ENCODE results near the gene MEAK7. TPM values are rescaled to one million over a fixed set of nuclear protein-coding genes. Genes with fewer than 3 reads are reported as not detected.

Gene MEAK7
- polyA plus RNA-seq, 1 experiment = 22.8 TPM

- TF ChIP-seq, protein P1, sequence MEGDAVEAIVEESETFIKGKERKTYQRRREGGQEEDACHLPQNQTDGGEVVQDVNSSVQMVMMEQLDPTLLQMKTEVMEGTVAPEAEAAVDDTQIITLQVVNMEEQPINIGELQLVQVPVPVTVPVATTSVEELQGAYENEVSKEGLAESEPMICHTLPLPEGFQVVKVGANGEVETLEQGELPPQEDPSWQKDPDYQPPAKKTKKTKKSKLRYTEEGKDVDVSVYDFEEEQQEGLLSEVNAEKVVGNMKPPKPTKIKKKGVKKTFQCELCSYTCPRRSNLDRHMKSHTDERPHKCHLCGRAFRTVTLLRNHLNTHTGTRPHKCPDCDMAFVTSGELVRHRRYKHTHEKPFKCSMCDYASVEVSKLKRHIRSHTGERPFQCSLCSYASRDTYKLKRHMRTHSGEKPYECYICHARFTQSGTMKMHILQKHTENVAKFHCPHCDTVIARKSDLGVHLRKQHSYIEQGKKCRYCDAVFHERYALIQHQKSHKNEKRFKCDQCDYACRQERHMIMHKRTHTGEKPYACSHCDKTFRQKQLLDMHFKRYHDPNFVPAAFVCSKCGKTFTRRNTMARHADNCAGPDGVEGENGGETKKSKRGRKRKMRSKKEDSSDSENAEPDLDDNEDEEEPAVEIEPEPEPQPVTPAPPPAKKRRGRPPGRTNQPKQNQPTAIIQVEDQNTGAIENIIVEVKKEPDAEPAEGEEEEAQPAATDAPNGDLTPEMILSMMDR (IDR thresholded peaks at IDR 0.05; ENCODE audit: low read depth, low read length) = no peak
- H3K27ac ChIP-seq (ENCODE audit: low read depth, low read length) = no peak overlapping the region
- ChIA-PET CTCF (interaction anchor here (0.9 kb wide), 1 partner anchor 199 kb away, joined by 3 read pairs; no protein-coding TSS in a partner anchor), POLR2A (no interaction called here)
- DNase-seq (ENCODE audit: low read depth, low spot score) = no peak
- H3K9me3 ChIP-seq (ENCODE audit: control insufficient read depth, insufficient read depth, low read length) = peaks cover 3% of the 10 kb centered on the region
- no peaks in the 10 kb centered on the region for H3K27me3 ChIP-seq (ENCODE audit: control insufficient read depth, insufficient read depth, low read length)
- no peak overlapping the region for H3K4me3 ChIP-seq (ENCODE audit: low read depth, low read length)
These were observed 35.7 kb upstream of the MEAK7 start for GRCh38 chr16:84540194-84540593.

DNA sequence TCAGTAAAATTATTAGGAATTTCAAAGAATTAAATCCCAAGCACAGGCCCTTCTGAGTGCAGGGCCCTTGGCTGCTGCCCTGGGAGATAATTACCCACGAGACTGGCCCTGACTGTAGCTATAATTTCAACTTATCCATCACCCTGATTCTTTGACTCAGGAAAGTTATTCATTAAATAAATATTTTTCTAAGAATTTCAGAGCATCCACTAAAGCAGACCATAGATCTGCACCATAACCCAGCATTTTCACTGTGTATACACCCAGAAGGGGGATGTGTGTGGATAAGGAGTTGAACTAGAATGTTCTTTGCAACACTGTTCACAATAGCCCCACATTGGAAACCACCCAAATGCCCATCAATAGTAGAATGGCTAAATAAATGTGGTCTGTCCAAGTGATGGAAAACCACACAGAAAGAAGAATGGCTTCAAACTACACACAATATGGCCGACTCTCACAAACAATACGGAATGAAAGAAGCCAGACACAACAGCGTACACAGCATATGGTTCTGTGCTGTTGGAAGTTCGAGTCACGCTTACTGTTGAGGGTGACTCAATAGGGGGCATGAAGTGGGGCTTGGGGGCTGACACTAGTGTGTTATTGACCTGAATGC, 33.9 kb upstream of the MEAK7 start:
- no peak overlapping the region for H3K4me3 ChIP-seq (ENCODE audit: low read depth, low read length)
- TF ChIP-seq, protein P1 (IDR thresholded peaks at IDR 0.05; ENCODE audit: low read depth, low read length) = no peak
- peaks cover 3% of the 10 kb centered on the region for H3K9me3 ChIP-seq (ENCODE audit: control insufficient read depth, insufficient read depth, low read length)
- no peak for DNase-seq (ENCODE audit: low read depth, low spot score)
- CTCF ChIA-PET = interaction anchor here (1.1 kb wide), 1 partner anchor 201 kb away, joined by 3 read pairs; no protein-coding TSS in a partner anchor
- H3K27ac ChIP-seq (ENCODE audit: low read depth, low read length) = no peak overlapping the region
- no peaks in the 10 kb centered on the region for H3K27me3 ChIP-seq (ENCODE audit: control insufficient read depth, insufficient read depth, low read length)
- POLR2A ChIA-PET = no interaction called here

DNA sequence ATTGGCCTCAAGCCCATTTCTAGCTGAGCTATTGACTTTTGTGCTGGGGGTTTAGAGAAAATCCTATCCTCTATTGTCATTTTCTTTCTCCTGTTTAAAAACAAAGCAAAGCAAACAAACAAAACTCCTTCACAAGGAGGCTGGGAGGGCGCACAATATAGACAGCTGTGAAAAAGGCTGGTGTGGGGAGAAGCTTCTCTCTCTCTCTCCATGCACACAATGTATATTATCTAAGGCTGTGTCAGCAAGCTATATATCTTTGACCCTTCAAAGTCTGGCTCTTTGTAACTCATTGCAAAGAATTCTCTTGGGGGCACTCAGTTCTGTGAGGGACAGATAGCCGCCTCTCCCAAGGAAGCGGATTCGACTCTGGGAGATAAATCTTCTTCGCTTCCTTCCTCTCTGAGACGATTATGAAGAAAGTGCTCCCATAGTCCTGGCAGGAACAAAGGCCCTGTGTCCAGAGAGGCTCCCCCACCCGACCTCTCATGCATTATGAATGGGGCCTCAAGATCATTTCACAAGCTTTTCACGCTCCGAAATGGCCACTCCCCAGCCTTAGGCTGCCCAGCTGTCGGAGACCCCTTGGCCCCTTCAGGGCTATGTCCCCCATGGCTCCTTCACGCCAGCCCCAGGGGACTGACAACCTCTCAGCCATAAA, 33.2 kb upstream of the MEAK7 start:
- Histone ChIP-seq H3K9me3 (ENCODE audit: control insufficient read depth, insufficient read depth, low read length) (peaks cover 3% of the 10 kb centered on the region), H3K27me3 (ENCODE audit: control insufficient read depth, insufficient read depth, low read length) (no peaks in the 10 kb centered on the region), H3K4me3 (ENCODE audit: low read depth, low read length) (no peak overlapping the region), H3K27ac (ENCODE audit: low read depth, low read length) (no peak overlapping the region)
- POLR2A ChIA-PET = interaction anchor here (1.0 kb wide), 1 partner anchor 43 kb away, joined by 3 read pairs; no protein-coding TSS in a partner anchor
- CTCF ChIA-PET = no interaction called here
- TF ChIP-seq, protein P1 (IDR thresholded peaks at IDR 0.05; ENCODE audit: low read depth, low read length) = no peak
- DNase-seq (ENCODE audit: low read depth, low spot score) = no peak

- ChIA-PET POLR2A (no interaction called here), CTCF (no interaction called here)
- TF ChIP-seq, protein P1 (IDR thresholded peaks at IDR 0.05; ENCODE audit: low read depth, low read length) = no peak
These were observed 31.4 kb upstream of the MEAK7 start for GRCh38 chr16:84535851-84536250.

DNA sequence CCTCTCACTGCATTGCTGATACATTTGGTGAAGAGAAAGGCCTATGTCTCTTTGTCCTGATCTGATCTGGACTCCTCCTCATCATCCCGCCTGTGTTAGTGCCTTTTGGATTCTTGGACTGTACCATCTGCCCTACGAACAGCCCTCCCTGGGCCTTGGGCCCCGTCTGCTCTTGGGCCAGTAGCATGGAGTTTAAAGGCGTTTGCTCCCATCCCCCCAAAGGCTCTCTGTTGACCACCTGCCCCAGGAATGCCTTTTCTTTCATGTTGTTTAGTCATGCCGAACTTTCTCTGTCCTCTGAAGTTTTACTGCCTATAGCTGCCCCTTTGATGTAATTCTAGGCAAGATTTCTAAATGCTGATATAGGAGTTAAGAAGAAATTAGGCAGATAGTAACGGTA, 30.9 kb upstream of the MEAK7 start:
- Histone ChIP-seq H3K4me3 (ENCODE audit: low read depth, low read length) (no peak overlapping the region), H3K27me3 (ENCODE audit: control insufficient read depth, insufficient read depth, low read length) (no peaks in the 10 kb centered on the region), H3K27ac (ENCODE audit: low read depth, low read length) (no peak overlapping the region), H3K9me3 (ENCODE audit: control insufficient read depth, insufficient read depth, low read length) (peaks cover 5% of the 10 kb centered on the region)
- DNase-seq (ENCODE audit: low read depth, low spot score) = no peak
- ChIA-PET CTCF (no interaction called here), POLR2A (no interaction called here)
- TF ChIP-seq, protein P1 (IDR thresholded peaks at IDR 0.05; ENCODE audit: low read depth, low read length) = no peak

More at GRCh38 chr16:84535851-84536250, 31.4 kb upstream of the MEAK7 start:
- DNase-seq (ENCODE audit: low read depth, low spot score) = no peak
- Histone ChIP-seq H3K27ac (ENCODE audit: low read depth, low read length) (no peak overlapping the region), H3K9me3 (ENCODE audit: control insufficient read depth, insufficient read depth, low read length) (peaks cover 3% of the 10 kb centered on the region), H3K27me3 (ENCODE audit: control insufficient read depth, insufficient read depth, low read length) (no peaks in the 10 kb centered on the region), H3K4me3 (ENCODE audit: low read depth, low read length) (no peak overlapping the region)
